Right lobe of liver (tissue), 4 donors: Measurements from ENCODE around the gene FLOT2.

Experiments used
- POLR2A ChIP-seq: fragments of 450-650 bp; IDR thresholded peaks from one replicate; pipeline ENCODE4 v1.6.1; 2017; ENCODE audit warnings: antibody characterized with exemption, mild to moderate bottlenecking
- TF ChIP-seq, protein P1 (sequence below), 4 donors: fragments of 200-600 bp in 3 of 4; fragments of 450-650 bp in 1 of 4; IDR thresholded peaks; one replicate each; pipeline versions ENCODE4 v1.5.1 to v1.8.0; 2016 to 2022; ENCODE audit warnings: antibody characterized with exemption in 4 of 4, mild to moderate bottlenecking in 2 of 4
- donor health status: DM: no; HTN: no; CAD: no.
- donor health status: DM: no; HTN: no; CAD: no.
- donor health status: DM: no; HTN: yes; CAD: no.

DNA sequence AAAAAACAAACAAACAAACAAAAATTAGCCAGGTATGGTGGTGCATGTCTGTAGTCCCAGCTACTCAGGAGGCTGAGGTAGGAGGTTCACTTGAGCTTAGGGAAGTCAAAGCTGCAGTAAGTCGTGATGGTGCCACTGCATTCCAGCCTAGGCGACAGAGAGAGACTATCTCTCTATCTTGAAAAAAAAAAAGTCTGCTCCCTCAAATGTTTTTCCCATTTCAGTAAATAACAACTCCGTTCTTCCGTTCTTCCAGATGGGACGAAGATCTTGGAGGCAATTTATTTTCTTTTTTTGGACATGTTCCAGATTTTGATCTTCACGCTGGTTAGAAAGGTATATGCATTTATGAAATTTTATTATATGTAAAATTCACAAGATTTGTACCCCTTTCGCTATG, 23.7 kb downstream of the FLOT2 start:
- TF ChIP-seq, protein P1, sequence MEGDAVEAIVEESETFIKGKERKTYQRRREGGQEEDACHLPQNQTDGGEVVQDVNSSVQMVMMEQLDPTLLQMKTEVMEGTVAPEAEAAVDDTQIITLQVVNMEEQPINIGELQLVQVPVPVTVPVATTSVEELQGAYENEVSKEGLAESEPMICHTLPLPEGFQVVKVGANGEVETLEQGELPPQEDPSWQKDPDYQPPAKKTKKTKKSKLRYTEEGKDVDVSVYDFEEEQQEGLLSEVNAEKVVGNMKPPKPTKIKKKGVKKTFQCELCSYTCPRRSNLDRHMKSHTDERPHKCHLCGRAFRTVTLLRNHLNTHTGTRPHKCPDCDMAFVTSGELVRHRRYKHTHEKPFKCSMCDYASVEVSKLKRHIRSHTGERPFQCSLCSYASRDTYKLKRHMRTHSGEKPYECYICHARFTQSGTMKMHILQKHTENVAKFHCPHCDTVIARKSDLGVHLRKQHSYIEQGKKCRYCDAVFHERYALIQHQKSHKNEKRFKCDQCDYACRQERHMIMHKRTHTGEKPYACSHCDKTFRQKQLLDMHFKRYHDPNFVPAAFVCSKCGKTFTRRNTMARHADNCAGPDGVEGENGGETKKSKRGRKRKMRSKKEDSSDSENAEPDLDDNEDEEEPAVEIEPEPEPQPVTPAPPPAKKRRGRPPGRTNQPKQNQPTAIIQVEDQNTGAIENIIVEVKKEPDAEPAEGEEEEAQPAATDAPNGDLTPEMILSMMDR (IDR thresholded peaks at IDR 0.05) = no peak
- TF ChIP-seq POLR2A = no peak
